ENCODE data around the gene KCNA1.

DNA sequence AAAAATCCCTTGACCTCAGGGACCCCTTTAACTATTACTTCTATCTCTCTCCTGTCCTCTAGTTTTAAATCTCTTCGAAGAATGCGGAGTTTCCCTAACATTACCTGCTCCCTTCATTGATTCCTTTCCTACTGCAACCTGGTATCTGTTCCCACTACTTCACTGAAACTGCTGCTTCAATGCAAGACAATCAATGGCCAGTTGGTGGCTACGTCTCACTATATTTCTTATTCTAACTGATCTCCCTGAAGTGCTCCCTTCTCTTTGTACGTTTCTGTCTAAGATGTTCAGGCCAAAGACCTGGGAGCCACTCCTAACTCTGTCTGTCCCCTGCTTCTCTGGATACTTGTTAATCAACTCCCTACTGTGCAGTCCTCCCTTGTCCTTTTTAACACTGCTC, 10.3 kb upstream of the KCNA1 start:
- no peak for TF ChIP-seq CTCF (IDR thresholded peaks at IDR 0.05)
- TF ChIP-seq POLR2A (IDR thresholded peaks at IDR 0.05), result no peak
- no peak for TF ChIP-seq EP300 (IDR thresholded peaks at IDR 0.05)

All from ovary (tissue), 3 donors.